Middle frontal gyrus (tissue), 1 donor: Measurements from ENCODE around the gene SH3PXD2B.

ENCODE experiments used
- DNase-seq: peaks from one replicate; pipeline ENCODE4 v3.0.0-alpha.2; 2015; ENCODE audit warnings: low spot score; ENCODE audit errors: extremely low spot score

Gene SH3PXD2B

GRCh38 chr5:172437445-172438318 lies 16.6 kb downstream of the SH3PXD2B start:
- no peak for DNase-seq

GRCh38 chr5:172436879-172437369 lies 17.4 kb downstream of the SH3PXD2B start:
- no peak for DNase-seq

- DNase-seq: no peak
Observed at GRCh38 chr5:172436078-172436878, 18.0 kb downstream of the SH3PXD2B start.

- no peak for DNase-seq
Observed at GRCh38 chr5:172435362-172436077, 18.8 kb downstream of the SH3PXD2B start.

- no peak for DNase-seq
Observed at GRCh38 chr5:172434251-172434650, 20.1 kb downstream of the SH3PXD2B start.

GRCh38 chr5:172433513-172433912 lies 20.8 kb downstream of the SH3PXD2B start:
- DNase-seq: no peak

GRCh38 chr5:172433071-172433470 lies 21.3 kb downstream of the SH3PXD2B start:
- DNase-seq: no peak

GRCh38 chr5:172430354-172430753 lies 24.0 kb downstream of the SH3PXD2B start:
- DNase-seq: no peak

GRCh38 chr5:172429201-172429940 lies 25.0 kb downstream of the SH3PXD2B start:
- no peak for DNase-seq

GRCh38 chr5:172428224-172429166 lies 25.8 kb downstream of the SH3PXD2B start:
- DNase-seq: no peak

- DNase-seq: no peak
Observed at GRCh38 chr5:172427202-172427601, 27.1 kb downstream of the SH3PXD2B start.

GRCh38 chr5:172426086-172426485 lies 28.2 kb downstream of the SH3PXD2B start:
- DNase-seq: no peak

- DNase-seq: no peak
Observed at GRCh38 chr5:172425402-172425801, 28.9 kb downstream of the SH3PXD2B start.

- no peak for DNase-seq
Observed at GRCh38 chr5:172424808-172425207, 29.5 kb downstream of the SH3PXD2B start.

- no peak for DNase-seq
Observed at GRCh38 chr5:172424111-172424490, 30.2 kb downstream of the SH3PXD2B start.

- DNase-seq: no peak
Observed at GRCh38 chr5:172423379-172424110, 30.8 kb downstream of the SH3PXD2B start.

GRCh38 chr5:172422255-172422654 lies 32.1 kb downstream of the SH3PXD2B start:
- DNase-seq: no peak

- no peak for DNase-seq
Observed at GRCh38 chr5:172421020-172421419, 33.3 kb downstream of the SH3PXD2B start.
